Measurements from ENCODE around the gene DHFR2.
A peak's percentile ranks its signal among the peaks of the same experiment; 100 is the strongest.
"Not testable (repeated sequence)": the region's sequence is repeated elsewhere in the genome, so short reads cannot be mapped to it uniquely, and the experiment has no call there.

Gene DHFR2

GRCh38 chr3:94062513-94063404 lies at the start of gene DHFR2, which contains the start of gene NSUN3:
Gene DHFR2 (minus strand): TSS chr3:94062916. CDS start chr3:94061511, 1,405 bp downstream.
Gene NSUN3 (plus strand): TSS chr3:94063061. CDS start chr3:94063127, 66 bp downstream.
- peak; percentile 97 for DNase-seq (ENCODE audit: low read depth)
- TF ChIP-seq CTCF (IDR thresholded peaks at IDR 0.05; ENCODE audit: control insufficient read depth, extremely low read depth, insufficient read depth): 0 out of 2 replicates have a peak, but pooled peaks have one; percentile 4
- H3K4me3 ChIP-seq (ENCODE audit: low read depth, low read length): peak within 1 kb of the TSS; percentile 80

GRCh38 chr3:94110854-94111253 lies 48.1 kb upstream of the DHFR2 start:
- H3K4me3 ChIP-seq (ENCODE audit: low read depth, low read length): no peak overlapping the region
- no peak for DNase-seq (ENCODE audit: low read depth)
- TF ChIP-seq CTCF (IDR thresholded peaks at IDR 0.05; ENCODE audit: control insufficient read depth, extremely low read depth, insufficient read depth): no peak

- not testable (repeated sequence) for H3K4me3 ChIP-seq (ENCODE audit: low read depth, low read length); DNase-seq (ENCODE audit: low read depth)
These were observed 47.5 kb upstream of the DHFR2 start for GRCh38 chr3:94110232-94110631.

- no peak overlapping the region for H3K4me3 ChIP-seq (ENCODE audit: low read depth, low read length)
- no peak for DNase-seq (ENCODE audit: low read depth)
- no peak for TF ChIP-seq CTCF (IDR thresholded peaks at IDR 0.05; ENCODE audit: control insufficient read depth, extremely low read depth, insufficient read depth)
These were observed 43.6 kb upstream of the DHFR2 start for GRCh38 chr3:94106268-94106667.

GRCh38 chr3:94101860-94102259 lies 39.1 kb upstream of the DHFR2 start:
- 0 out of 2 replicates have a peak, but pooled peaks have one; percentile 5 for TF ChIP-seq CTCF (IDR thresholded peaks at IDR 0.05; ENCODE audit: control insufficient read depth, extremely low read depth, insufficient read depth)
- no peak for DNase-seq (ENCODE audit: low read depth)
- no peak overlapping the region for H3K4me3 ChIP-seq (ENCODE audit: low read depth, low read length)

- DNase-seq (ENCODE audit: low read depth): no peak
- H3K4me3 ChIP-seq (ENCODE audit: low read depth, low read length): no peak overlapping the region
- TF ChIP-seq CTCF (IDR thresholded peaks at IDR 0.05; ENCODE audit: control insufficient read depth, extremely low read depth, insufficient read depth): no peak
These were observed 36.6 kb upstream of the DHFR2 start for GRCh38 chr3:94099311-94099710.

GRCh38 chr3:94098452-94098851 lies 35.7 kb upstream of the DHFR2 start:
- no peak for TF ChIP-seq CTCF (IDR thresholded peaks at IDR 0.05; ENCODE audit: control insufficient read depth, extremely low read depth, insufficient read depth)
- DNase-seq (ENCODE audit: low read depth): no peak

More at GRCh38 chr3:94098452-94098851, 35.7 kb upstream of the DHFR2 start:
- H3K4me3 ChIP-seq (ENCODE audit: low read depth, low read length): no peak overlapping the region
